ENCODE data around the gene GLB1L2.

Gene GLB1L2

DNA sequence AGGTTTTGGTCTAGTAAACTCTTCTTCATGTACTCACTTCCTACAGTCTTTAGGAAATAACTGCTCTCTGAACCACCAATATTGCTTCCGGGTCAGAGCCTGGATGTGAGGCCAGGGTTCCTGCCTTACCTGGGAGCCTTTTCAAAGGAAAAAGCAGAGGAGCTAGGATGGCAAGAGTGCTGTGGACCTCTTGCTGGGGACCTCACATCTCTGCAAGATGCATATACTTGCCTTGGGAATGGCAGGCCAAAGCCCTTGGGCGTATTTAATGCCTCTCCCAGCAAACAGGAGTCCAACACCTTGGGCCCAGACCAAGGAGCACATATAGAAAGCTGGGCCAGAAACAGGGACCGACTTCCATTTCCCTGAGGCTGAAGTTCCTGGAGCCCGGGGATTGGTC, 5.3 kb downstream of the GLB1L2 start:
- H3K9me3 ChIP-seq (ENCODE audit: insufficient read depth, low read length) = no peaks in the 10 kb centered on the region
- no peaks in the 10 kb centered on the region for H3K9me2 ChIP-seq (replicated peaks; ENCODE audit: insufficient read depth, low read length)
- H3K79me2 ChIP-seq (ENCODE audit: insufficient read depth, low read length) = no peaks in the 10 kb centered on the region
- no peak overlapping the region for H3K4me2 ChIP-seq (ENCODE audit: low read depth, low read length, poor library complexity, severe bottlenecking)
- no peak overlapping the region for H3K27ac ChIP-seq (ENCODE audit: low read depth, low read length)
- H3K27me3 ChIP-seq (ENCODE audit: low read length) = no peaks in the 10 kb centered on the region
- H3K4me3 ChIP-seq (ENCODE audit: insufficient read depth, low read length, poor library complexity, severe bottlenecking) = no peak overlapping the region
- no peak overlapping the region for H3K9ac ChIP-seq (ENCODE audit: low read length)
- H2AFZ ChIP-seq (ENCODE audit: low read depth, low read length, severe bottlenecking) = no peak overlapping the region
- TF ChIP-seq EZH2phosphoT487 (conservative IDR thresholded peaks at IDR 0.05; ENCODE audit: low read length) = no peak
- TF ChIP-seq, protein P1, sequence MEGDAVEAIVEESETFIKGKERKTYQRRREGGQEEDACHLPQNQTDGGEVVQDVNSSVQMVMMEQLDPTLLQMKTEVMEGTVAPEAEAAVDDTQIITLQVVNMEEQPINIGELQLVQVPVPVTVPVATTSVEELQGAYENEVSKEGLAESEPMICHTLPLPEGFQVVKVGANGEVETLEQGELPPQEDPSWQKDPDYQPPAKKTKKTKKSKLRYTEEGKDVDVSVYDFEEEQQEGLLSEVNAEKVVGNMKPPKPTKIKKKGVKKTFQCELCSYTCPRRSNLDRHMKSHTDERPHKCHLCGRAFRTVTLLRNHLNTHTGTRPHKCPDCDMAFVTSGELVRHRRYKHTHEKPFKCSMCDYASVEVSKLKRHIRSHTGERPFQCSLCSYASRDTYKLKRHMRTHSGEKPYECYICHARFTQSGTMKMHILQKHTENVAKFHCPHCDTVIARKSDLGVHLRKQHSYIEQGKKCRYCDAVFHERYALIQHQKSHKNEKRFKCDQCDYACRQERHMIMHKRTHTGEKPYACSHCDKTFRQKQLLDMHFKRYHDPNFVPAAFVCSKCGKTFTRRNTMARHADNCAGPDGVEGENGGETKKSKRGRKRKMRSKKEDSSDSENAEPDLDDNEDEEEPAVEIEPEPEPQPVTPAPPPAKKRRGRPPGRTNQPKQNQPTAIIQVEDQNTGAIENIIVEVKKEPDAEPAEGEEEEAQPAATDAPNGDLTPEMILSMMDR (IDR thresholded peaks at IDR 0.05; ENCODE audit: insufficient read depth, low read length, poor library complexity, severe bottlenecking) = no peak
- H4K20me1 ChIP-seq (ENCODE audit: low read depth, low read length) = no peaks in the 10 kb centered on the region
- H3K36me3 ChIP-seq (ENCODE audit: low read length) = no peaks in the 10 kb centered on the region
- no peaks in the 10 kb centered on the region for H3F3A ChIP-seq (ENCODE audit: insufficient read depth)

DNA sequence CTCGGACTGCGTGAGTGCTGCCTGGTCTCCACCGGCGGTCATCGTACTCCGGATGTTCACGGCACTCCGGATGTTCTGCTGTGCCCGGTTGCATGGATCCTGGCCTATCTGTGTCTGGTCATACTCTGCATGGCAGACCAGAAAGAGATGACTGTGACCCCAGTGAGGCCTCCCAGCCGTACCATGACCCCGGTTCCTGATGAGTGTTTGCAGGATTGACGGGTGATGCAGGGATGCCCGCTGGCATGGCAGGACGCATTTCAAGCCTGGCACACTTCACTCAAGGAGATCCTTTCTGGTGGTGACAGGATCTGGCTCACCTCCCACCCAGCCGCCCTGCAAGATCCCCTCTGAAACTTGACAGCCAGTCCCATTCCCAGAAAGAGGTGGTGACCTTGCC, 6.3 kb downstream of the GLB1L2 start:
- Histone ChIP-seq H3K9ac (ENCODE audit: low read length) (no peak overlapping the region), H3K36me3 (ENCODE audit: low read length) (no peaks in the 10 kb centered on the region), H3K27me3 (ENCODE audit: low read length) (no peaks in the 10 kb centered on the region), H2AFZ (ENCODE audit: low read depth, low read length, severe bottlenecking) (no peak overlapping the region), H3K27ac (ENCODE audit: low read depth, low read length) (no peak overlapping the region), H3K9me3 (ENCODE audit: insufficient read depth, low read length) (no peaks in the 10 kb centered on the region), H4K20me1 (ENCODE audit: low read depth, low read length) (no peaks in the 10 kb centered on the region), H3K4me2 (ENCODE audit: low read depth, low read length, poor library complexity, severe bottlenecking) (no peak overlapping the region), H3K4me3 (ENCODE audit: insufficient read depth, low read length, poor library complexity, severe bottlenecking) (no peak overlapping the region), H3K79me2 (ENCODE audit: insufficient read depth, low read length) (no peaks in the 10 kb centered on the region), H3F3A (ENCODE audit: insufficient read depth) (no peaks in the 10 kb centered on the region), H3K9me2 (replicated peaks; ENCODE audit: insufficient read depth, low read length) (no peaks in the 10 kb centered on the region)
- TF ChIP-seq, protein P1 (IDR thresholded peaks at IDR 0.05; ENCODE audit: insufficient read depth, low read length, poor library complexity, severe bottlenecking) = no peak

DNA sequence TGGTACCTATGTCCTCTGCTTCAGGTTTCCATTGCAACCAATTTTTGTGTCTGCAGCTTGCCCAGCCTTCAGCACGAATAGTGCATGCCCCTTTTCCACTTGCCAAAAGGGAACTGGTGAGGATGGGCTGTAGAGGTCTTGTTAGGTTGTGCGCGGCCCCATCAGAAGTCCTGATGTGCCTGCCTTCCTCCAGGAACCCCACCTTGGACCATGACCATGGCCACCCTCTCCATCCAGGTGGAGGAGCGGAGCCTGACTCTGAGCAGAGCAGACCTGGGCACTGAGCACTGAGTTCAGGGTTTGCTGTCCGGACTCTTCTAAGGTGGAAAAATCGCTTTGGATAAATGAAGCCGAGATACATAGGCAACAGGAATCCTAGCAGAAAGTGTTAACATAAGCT, 6.9 kb downstream of the GLB1L2 start:
- Histone ChIP-seq H2AFZ (ENCODE audit: low read depth, low read length, severe bottlenecking) (no peak overlapping the region), H3K36me3 (ENCODE audit: low read length) (no peaks in the 10 kb centered on the region), H3K9me3 (ENCODE audit: insufficient read depth, low read length) (no peaks in the 10 kb centered on the region), H3K27me3 (ENCODE audit: low read length) (no peaks in the 10 kb centered on the region), H3K9me2 (replicated peaks; ENCODE audit: insufficient read depth, low read length) (no peaks in the 10 kb centered on the region), H3K4me2 (ENCODE audit: low read depth, low read length, poor library complexity, severe bottlenecking) (no peak overlapping the region), H3F3A (ENCODE audit: insufficient read depth) (no peaks in the 10 kb centered on the region), H4K20me1 (ENCODE audit: low read depth, low read length) (no peaks in the 10 kb centered on the region), H3K9ac (ENCODE audit: low read length) (no peak overlapping the region), H3K79me2 (ENCODE audit: insufficient read depth, low read length) (no peaks in the 10 kb centered on the region), H3K27ac (ENCODE audit: low read depth, low read length) (no peak overlapping the region), H3K4me3 (ENCODE audit: insufficient read depth, low read length, poor library complexity, severe bottlenecking) (no peak overlapping the region)
- TF ChIP-seq, protein P1 (IDR thresholded peaks at IDR 0.05; ENCODE audit: insufficient read depth, low read length, poor library complexity, severe bottlenecking) = no peak
- no peak for TF ChIP-seq EZH2phosphoT487 (conservative IDR thresholded peaks at IDR 0.05; ENCODE audit: low read length)

DNA sequence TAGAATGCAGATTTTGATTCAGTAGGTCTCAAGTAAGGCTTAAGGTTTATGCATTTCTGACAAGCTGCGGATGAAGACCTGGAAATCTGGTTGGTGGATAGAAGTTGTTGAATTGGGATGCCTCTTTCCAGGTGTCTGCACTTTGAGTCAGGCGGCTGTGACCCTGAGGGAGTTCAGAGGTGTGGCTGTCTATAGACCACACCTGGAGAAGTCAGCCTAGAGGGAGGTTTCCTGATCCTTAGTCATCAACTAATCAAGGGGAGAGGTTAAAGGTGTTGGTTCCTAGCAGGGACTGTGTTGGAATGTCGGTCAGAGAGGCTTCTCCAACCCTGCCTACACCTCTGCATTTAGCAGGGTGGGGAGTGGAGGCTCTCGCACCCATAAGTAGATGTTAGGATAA, 8.0 kb downstream of the GLB1L2 start:
- Histone ChIP-seq H3K36me3 (ENCODE audit: low read length) (no peaks in the 10 kb centered on the region), H2AFZ (ENCODE audit: low read depth, low read length, severe bottlenecking) (no peak overlapping the region), H3K9ac (ENCODE audit: low read length) (no peak overlapping the region), H3K9me2 (replicated peaks; ENCODE audit: insufficient read depth, low read length) (no peaks in the 10 kb centered on the region), H3K9me3 (ENCODE audit: insufficient read depth, low read length) (no peaks in the 10 kb centered on the region), H3K27me3 (ENCODE audit: low read length) (no peaks in the 10 kb centered on the region), H3K4me2 (ENCODE audit: low read depth, low read length, poor library complexity, severe bottlenecking) (no peak overlapping the region), H3K27ac (ENCODE audit: low read depth, low read length) (no peak overlapping the region), H4K20me1 (ENCODE audit: low read depth, low read length) (no peaks in the 10 kb centered on the region), H3F3A (ENCODE audit: insufficient read depth) (no peaks in the 10 kb centered on the region), H3K4me3 (ENCODE audit: insufficient read depth, low read length, poor library complexity, severe bottlenecking) (no peak overlapping the region), H3K79me2 (ENCODE audit: insufficient read depth, low read length) (no peaks in the 10 kb centered on the region)
- TF ChIP-seq, protein P1 (IDR thresholded peaks at IDR 0.05; ENCODE audit: insufficient read depth, low read length, poor library complexity, severe bottlenecking) = no peak
- TF ChIP-seq EZH2phosphoT487 (conservative IDR thresholded peaks at IDR 0.05; ENCODE audit: low read length) = no peak
